ENCODE data around the gene CHIT1. TPM values are rescaled to one million over a fixed set of nuclear protein-coding genes. Genes with fewer than 3 reads are reported as not detected.

CHIT1 gene
- polyA plus RNA-seq, 1 of the 3 experiments (the other 2 are of a cell fraction): not detected

GRCh38 chr1:203175827-203176241 lies 53.6 kb downstream of the CHIT1 start (continued):
- TF ChIP-seq USF1 (IDR thresholded peaks at IDR 0.05; ENCODE audit: borderline replicate concordance, low read depth): no peak
- TF ChIP-seq ZBTB33 (IDR thresholded peaks at IDR 0.05; ENCODE audit: borderline replicate concordance, low read depth): no peak

GRCh38 chr1:203175237-203175826 lies 54.1 kb downstream of the CHIT1 start, which contains the start of gene MYBPH:
Gene MYBPH (minus strand): TSS chr1:203175826. CDS start chr1:203175755, 71 bp downstream.
- POLR2A ChIA-PET: no interaction called here
- Histone ChIP-seq H3F3A (replicated peaks; ENCODE audit: insufficient read depth) (no peaks in the 10 kb centered on the region), H3K36me3 (replicated peaks in 1 of 2; ENCODE audit: control insufficient read depth in 1 of 2, insufficient read depth in 2 of 2, low read length in 1 of 2) (no peaks in the 10 kb centered on the region), H2AFZ (ENCODE audit: low read depth) (no peak within 1 kb of the TSS), H3K9me3 (no peaks in the 10 kb centered on the region), H3K4me1 (ENCODE audit: control insufficient read depth in 1 of 2, insufficient read depth in 2 of 2, low read depth in 1 of 2, low read length in 1 of 2) (peaks cover 17 to 20% of the 10 kb centered on the region in 2 experiments; a peak in 2 of 4 replicates), H3K9ac (no peak within 1 kb of the TSS), H3K4me3 (ENCODE audit: low read depth in 2 of 2, low read length in 1 of 2) (no peak within 1 kb of the TSS), H3K27ac (ENCODE audit: low read depth in 2 of 2, low read length in 1 of 2) (no peak within 1 kb of the TSS), H4K20me1 (ENCODE audit: insufficient read depth) (no peaks in the 10 kb centered on the region), H3K4me2 (no peak within 1 kb of the TSS), H3K9me2 (no peaks in the 10 kb centered on the region), H3K79me2 (ENCODE audit: insufficient read depth) (no peaks in the 10 kb centered on the region), H3K27me3 (ENCODE audit: insufficient read depth) (no peaks in the 10 kb centered on the region)
- CTCF ChIA-PET: interaction anchor here (0.7 to 2.9 kb wide), 6 partner anchors 30 to 136 kb away, joined by 3 to 17 read pairs (median 6); partner anchors contain the start of gene ADORA1
- no peak for DNase-seq
- WGBS (ENCODE audit: low lambda C conversion rate): 74% methylated on average over 4 of the region's 5 CpGs
- no peak for TF ChIP-seq RCOR1 (IDR thresholded peaks at IDR 0.05; ENCODE audit: low read length)
- no peak for TF ChIP-seq ELF1 (IDR thresholded peaks at IDR 0.05)
- no peak for TF ChIP-seq USF2 (IDR thresholded peaks at IDR 0.05; ENCODE audit: borderline replicate concordance, low read depth, low read length)
- no peak for TF ChIP-seq RFX5 (IDR thresholded peaks at IDR 0.05; ENCODE audit: low read length)
- no peak for TF ChIP-seq JUND (IDR thresholded peaks at IDR 0.05)
- no peak for TF ChIP-seq SIN3A (IDR thresholded peaks at IDR 0.05; ENCODE audit: borderline replicate concordance, low read depth, low read length)
- no peak for TF ChIP-seq MXI1 (IDR thresholded peaks at IDR 0.05; ENCODE audit: low read depth, low read length)
- no peak for TF ChIP-seq YY1 (IDR thresholded peaks at IDR 0.05; ENCODE audit: low read depth)
- TF ChIP-seq SMC3 (IDR thresholded peaks at IDR 0.05; ENCODE audit: low read depth, low read length): no peak
- TF ChIP-seq NRF1 (IDR thresholded peaks at IDR 0.05; ENCODE audit: low read depth, low read length): no peak
- TF ChIP-seq POLR2AphosphoS5 (IDR thresholded peaks at IDR 0.05; ENCODE audit: low read depth, low read length): no peak
